GM12878 (cell line): Measurements from ENCODE around the gene LRRC3B.

Source experiments
- MTA2 ChIP-seq: fragments of 450-650 bp; IDR thresholded peaks from 2 replicates; pipeline ENCODE4 v1.6.1; 2016; ENCODE audit warnings: low read depth, mild to moderate bottlenecking, moderate library complexity
- YY1 ChIP-seq: IDR thresholded peaks from 2 replicates; pipeline ENCODE4 v1.6.1; 2011; ENCODE audit warnings: low read depth, mild to moderate bottlenecking, low read length
- ZNF384 ChIP-seq: IDR thresholded peaks from 2 replicates; pipeline ENCODE4 v1.6.1; 2012; ENCODE audit warnings: low read depth, mild to moderate bottlenecking, low read length, improper control_type of control experiment, borderline replicate concordance
- TF ChIP-seq, protein P1 (sequence below), 3 experiments: IDR thresholded peaks in 2 of 3; conservative IDR thresholded peaks in 1 of 3; 2 replicates each; pipeline ENCODE4 v1.5.1; 2011; ENCODE audit warnings: low read depth in 3 of 3, low read length in 3 of 3, mild to moderate bottlenecking in 3 of 3, control low read depth in 2 of 3, moderate library complexity in 2 of 3, inconsistent platforms in 1 of 3, mixed read lengths in 1 of 3; ENCODE audit not compliant: control insufficient read depth in 2 of 3, insufficient read depth in 1 of 3; ENCODE audit errors: extremely low read depth in 1 of 3
- TF ChIP-seq, protein P2 (sequence below): IDR thresholded peaks from 2 replicates; pipeline ENCODE4 v1.6.1; 2012; ENCODE audit warnings: improper control_type of control experiment, low read depth, low read length; ENCODE audit not compliant: insufficient replicate concordance
- TF ChIP-seq, protein P3 (sequence below): IDR thresholded peaks from 2 replicates; pipeline ENCODE4 v1.6.1; 2012; ENCODE audit warnings: mild to moderate bottlenecking, low read depth, low read length

DNA sequence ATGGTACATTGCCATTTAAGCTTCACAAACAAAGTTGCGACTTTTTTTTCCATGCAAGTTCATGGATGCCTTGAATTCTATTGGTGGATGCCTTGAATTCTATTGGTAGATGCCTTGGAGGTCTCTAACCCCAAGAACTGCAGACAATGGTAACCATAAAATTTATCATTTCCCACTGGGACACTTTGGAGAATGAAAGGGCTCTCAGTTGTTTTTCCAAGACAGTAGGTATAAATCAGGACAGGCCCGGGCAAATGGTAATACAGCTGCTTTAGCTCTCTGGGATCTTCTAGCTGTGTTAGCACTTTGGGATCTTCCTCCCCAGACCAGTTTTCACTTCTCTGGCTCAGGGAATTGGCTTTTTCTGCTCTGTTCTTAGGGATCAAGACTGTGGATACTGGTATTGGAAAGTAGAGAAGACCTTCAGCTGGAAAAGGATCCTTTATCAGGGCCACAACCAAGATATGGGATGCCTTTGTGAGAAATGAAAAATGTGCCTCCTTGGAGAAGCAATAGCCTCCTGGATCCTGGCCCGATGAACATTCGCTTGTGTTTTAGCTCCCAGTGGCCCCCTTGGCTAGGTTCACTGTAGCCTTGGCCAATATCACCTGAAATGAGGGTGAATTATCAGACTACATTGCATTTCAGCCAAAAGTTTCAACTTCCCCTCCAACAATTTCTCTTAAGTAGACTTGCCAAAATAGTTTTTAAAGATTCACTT, 8.3 kb downstream of the LRRC3B start:
- TF ChIP-seq YY1 (no peak), MTA2 (no peak), ZNF384 (no peak)
- TF ChIP-seq, protein P1, sequence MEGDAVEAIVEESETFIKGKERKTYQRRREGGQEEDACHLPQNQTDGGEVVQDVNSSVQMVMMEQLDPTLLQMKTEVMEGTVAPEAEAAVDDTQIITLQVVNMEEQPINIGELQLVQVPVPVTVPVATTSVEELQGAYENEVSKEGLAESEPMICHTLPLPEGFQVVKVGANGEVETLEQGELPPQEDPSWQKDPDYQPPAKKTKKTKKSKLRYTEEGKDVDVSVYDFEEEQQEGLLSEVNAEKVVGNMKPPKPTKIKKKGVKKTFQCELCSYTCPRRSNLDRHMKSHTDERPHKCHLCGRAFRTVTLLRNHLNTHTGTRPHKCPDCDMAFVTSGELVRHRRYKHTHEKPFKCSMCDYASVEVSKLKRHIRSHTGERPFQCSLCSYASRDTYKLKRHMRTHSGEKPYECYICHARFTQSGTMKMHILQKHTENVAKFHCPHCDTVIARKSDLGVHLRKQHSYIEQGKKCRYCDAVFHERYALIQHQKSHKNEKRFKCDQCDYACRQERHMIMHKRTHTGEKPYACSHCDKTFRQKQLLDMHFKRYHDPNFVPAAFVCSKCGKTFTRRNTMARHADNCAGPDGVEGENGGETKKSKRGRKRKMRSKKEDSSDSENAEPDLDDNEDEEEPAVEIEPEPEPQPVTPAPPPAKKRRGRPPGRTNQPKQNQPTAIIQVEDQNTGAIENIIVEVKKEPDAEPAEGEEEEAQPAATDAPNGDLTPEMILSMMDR (IDR thresholded peaks at IDR 0.05 in 2 of 3, conservative IDR thresholded peaks at IDR 0.05 in 1 of 3; ENCODE audit: control insufficient read depth in 2 of 3, extremely low read depth in 1 of 3, insufficient read depth in 1 of 3, low read depth in 3 of 3, low read length in 3 of 3) = no peak
- TF ChIP-seq, protein P2, sequence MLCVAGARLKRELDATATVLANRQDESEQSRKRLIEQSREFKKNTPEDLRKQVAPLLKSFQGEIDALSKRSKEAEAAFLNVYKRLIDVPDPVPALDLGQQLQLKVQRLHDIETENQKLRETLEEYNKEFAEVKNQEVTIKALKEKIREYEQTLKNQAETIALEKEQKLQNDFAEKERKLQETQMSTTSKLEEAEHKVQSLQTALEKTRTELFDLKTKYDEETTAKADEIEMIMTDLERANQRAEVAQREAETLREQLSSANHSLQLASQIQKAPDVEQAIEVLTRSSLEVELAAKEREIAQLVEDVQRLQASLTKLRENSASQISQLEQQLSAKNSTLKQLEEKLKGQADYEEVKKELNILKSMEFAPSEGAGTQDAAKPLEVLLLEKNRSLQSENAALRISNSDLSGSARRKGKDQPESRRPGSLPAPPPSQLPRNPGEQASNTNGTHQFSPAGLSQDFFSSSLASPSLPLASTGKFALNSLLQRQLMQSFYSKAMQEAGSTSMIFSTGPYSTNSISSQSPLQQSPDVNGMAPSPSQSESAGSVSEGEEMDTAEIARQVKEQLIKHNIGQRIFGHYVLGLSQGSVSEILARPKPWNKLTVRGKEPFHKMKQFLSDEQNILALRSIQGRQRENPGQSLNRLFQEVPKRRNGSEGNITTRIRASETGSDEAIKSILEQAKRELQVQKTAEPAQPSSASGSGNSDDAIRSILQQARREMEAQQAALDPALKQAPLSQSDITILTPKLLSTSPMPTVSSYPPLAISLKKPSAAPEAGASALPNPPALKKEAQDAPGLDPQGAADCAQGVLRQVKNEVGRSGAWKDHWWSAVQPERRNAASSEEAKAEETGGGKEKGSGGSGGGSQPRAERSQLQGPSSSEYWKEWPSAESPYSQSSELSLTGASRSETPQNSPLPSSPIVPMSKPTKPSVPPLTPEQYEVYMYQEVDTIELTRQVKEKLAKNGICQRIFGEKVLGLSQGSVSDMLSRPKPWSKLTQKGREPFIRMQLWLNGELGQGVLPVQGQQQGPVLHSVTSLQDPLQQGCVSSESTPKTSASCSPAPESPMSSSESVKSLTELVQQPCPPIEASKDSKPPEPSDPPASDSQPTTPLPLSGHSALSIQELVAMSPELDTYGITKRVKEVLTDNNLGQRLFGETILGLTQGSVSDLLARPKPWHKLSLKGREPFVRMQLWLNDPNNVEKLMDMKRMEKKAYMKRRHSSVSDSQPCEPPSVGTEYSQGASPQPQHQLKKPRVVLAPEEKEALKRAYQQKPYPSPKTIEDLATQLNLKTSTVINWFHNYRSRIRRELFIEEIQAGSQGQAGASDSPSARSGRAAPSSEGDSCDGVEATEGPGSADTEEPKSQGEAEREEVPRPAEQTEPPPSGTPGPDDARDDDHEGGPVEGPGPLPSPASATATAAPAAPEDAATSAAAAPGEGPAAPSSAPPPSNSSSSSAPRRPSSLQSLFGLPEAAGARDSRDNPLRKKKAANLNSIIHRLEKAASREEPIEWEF = no peak
- TF ChIP-seq, protein P3, sequence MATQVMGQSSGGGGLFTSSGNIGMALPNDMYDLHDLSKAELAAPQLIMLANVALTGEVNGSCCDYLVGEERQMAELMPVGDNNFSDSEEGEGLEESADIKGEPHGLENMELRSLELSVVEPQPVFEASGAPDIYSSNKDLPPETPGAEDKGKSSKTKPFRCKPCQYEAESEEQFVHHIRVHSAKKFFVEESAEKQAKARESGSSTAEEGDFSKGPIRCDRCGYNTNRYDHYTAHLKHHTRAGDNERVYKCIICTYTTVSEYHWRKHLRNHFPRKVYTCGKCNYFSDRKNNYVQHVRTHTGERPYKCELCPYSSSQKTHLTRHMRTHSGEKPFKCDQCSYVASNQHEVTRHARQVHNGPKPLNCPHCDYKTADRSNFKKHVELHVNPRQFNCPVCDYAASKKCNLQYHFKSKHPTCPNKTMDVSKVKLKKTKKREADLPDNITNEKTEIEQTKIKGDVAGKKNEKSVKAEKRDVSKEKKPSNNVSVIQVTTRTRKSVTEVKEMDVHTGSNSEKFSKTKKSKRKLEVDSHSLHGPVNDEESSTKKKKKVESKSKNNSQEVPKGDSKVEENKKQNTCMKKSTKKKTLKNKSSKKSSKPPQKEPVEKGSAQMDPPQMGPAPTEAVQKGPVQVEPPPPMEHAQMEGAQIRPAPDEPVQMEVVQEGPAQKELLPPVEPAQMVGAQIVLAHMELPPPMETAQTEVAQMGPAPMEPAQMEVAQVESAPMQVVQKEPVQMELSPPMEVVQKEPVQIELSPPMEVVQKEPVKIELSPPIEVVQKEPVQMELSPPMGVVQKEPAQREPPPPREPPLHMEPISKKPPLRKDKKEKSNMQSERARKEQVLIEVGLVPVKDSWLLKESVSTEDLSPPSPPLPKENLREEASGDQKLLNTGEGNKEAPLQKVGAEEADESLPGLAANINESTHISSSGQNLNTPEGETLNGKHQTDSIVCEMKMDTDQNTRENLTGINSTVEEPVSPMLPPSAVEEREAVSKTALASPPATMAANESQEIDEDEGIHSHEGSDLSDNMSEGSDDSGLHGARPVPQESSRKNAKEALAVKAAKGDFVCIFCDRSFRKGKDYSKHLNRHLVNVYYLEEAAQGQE = no peak
